ENCODE measurements around the gene ARRB1. TPM values are rescaled to one million over a fixed set of nuclear protein-coding genes. Genes with fewer than 3 reads are reported as not detected.

ARRB1 gene
- polyA plus RNA-seq, 2 of the 4 experiments (the other 2 are of a cell fraction), result 6.8 to 14.3 TPM

DNA sequence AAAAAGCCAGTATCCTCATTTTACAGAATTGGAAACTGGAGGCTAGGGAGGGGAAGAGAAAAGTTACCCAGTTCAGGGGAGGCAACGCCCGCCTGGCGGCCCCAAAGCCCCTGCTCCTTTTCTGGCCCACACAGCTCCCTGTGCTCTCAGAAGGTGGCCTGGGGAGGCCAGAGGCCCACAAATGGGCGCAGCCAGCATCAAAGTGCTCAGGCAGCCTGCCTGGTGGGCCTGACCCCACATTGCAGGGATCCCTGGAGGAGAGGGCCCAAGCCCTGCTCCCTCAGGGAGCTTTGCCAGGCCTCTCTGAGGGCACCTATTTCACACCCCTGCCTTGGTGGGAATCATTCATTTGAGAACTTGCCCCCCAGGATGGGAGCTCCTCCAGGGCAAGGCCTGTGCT, 42.5 kb downstream of the ARRB1 start:
- 88% methylated on average over 4 of the region's 4 CpGs for WGBS (ENCODE audit: missing lambda C conversion rate)
- no peak overlapping the region for H3K4me3 ChIP-seq
- POLR2A ChIA-PET, result no interaction called here
- no peak for ATAC-seq
- CTCF ChIA-PET, result interaction anchor here (1.0 to 3.2 kb wide), 6 partner anchors 11 to 223 kb away, joined by 3 to 20 read pairs (median 4); no protein-coding TSS in a partner anchor
- DNase-seq (ENCODE audit: low read depth in 1 of 2, low spot score in 1 of 2), result no peak
- H3K9me3 ChIP-seq, result no peaks in the 10 kb centered on the region
- no peak for FAIRE-seq
- no peaks in the 10 kb centered on the region for H3K4me1 ChIP-seq
- no peak overlapping the region for H3K27ac ChIP-seq
- H3K4me2 ChIP-seq, result no peak overlapping the region
- TF ChIP-seq, protein P1, sequence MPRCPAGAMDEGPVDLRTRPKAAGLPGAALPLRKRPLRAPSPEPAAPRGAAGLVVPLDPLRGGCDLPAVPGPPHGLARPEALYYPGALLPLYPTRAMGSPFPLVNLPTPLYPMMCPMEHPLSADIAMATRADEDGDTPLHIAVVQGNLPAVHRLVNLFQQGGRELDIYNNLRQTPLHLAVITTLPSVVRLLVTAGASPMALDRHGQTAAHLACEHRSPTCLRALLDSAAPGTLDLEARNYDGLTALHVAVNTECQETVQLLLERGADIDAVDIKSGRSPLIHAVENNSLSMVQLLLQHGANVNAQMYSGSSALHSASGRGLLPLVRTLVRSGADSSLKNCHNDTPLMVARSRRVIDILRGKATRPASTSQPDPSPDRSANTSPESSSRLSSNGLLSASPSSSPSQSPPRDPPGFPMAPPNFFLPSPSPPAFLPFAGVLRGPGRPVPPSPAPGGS (IDR thresholded peaks at IDR 0.05), result no peak
- no peak for TF ChIP-seq HOXB13 (CRISPR knock-in tag; IDR thresholded peaks at IDR 0.05; ENCODE audit: low read depth)
- TF ChIP-seq FOSL2 (IDR thresholded peaks at IDR 0.05), result no peak
- TF ChIP-seq FOSL2 (CRISPR knock-in tag; IDR thresholded peaks at IDR 0.05), result no peak
- no peak for TF ChIP-seq BHLHE40 (IDR thresholded peaks at IDR 0.05; ENCODE audit: low read depth, low read length)
- TF ChIP-seq RARB (CRISPR knock-in tag; IDR thresholded peaks at IDR 0.05), result no peak
- TF ChIP-seq EP300 (IDR thresholded peaks at IDR 0.05), result no peak
- TF ChIP-seq, protein P2, sequence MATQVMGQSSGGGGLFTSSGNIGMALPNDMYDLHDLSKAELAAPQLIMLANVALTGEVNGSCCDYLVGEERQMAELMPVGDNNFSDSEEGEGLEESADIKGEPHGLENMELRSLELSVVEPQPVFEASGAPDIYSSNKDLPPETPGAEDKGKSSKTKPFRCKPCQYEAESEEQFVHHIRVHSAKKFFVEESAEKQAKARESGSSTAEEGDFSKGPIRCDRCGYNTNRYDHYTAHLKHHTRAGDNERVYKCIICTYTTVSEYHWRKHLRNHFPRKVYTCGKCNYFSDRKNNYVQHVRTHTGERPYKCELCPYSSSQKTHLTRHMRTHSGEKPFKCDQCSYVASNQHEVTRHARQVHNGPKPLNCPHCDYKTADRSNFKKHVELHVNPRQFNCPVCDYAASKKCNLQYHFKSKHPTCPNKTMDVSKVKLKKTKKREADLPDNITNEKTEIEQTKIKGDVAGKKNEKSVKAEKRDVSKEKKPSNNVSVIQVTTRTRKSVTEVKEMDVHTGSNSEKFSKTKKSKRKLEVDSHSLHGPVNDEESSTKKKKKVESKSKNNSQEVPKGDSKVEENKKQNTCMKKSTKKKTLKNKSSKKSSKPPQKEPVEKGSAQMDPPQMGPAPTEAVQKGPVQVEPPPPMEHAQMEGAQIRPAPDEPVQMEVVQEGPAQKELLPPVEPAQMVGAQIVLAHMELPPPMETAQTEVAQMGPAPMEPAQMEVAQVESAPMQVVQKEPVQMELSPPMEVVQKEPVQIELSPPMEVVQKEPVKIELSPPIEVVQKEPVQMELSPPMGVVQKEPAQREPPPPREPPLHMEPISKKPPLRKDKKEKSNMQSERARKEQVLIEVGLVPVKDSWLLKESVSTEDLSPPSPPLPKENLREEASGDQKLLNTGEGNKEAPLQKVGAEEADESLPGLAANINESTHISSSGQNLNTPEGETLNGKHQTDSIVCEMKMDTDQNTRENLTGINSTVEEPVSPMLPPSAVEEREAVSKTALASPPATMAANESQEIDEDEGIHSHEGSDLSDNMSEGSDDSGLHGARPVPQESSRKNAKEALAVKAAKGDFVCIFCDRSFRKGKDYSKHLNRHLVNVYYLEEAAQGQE (IDR thresholded peaks at IDR 0.05), result no peak
- no peak for TF ChIP-seq FOXS1 (CRISPR knock-in tag; IDR thresholded peaks at IDR 0.05)
- no peak for TF ChIP-seq HEYL (CRISPR knock-in tag; IDR thresholded peaks at IDR 0.05)
- TF ChIP-seq HOXB5 (CRISPR knock-in tag; IDR thresholded peaks at IDR 0.05), result no peak
- no peak for TF ChIP-seq RCOR1 (IDR thresholded peaks at IDR 0.05; ENCODE audit: low read depth, low read length)
- TF ChIP-seq POLR2A (IDR thresholded peaks at IDR 0.05; ENCODE audit: low read length), result no peak
- TF ChIP-seq POLR2AphosphoS2 (conservative IDR thresholded peaks at IDR 0.05; ENCODE audit: low read length), result no peak
- TF ChIP-seq RFX5 (IDR thresholded peaks at IDR 0.05), result no peak
- TF ChIP-seq, protein P3, sequence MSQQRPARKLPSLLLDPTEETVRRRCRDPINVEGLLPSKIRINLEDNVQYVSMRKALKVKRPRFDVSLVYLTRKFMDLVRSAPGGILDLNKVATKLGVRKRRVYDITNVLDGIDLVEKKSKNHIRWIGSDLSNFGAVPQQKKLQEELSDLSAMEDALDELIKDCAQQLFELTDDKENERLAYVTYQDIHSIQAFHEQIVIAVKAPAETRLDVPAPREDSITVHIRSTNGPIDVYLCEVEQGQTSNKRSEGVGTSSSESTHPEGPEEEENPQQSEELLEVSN (IDR thresholded peaks at IDR 0.05; ENCODE audit: borderline replicate concordance, low read depth), result no peak
- TF ChIP-seq FOSB (CRISPR knock-in tag; IDR thresholded peaks at IDR 0.05), result no peak
- no peak for TF ChIP-seq JUN (IDR thresholded peaks at IDR 0.05)
- no peak for TF ChIP-seq CEBPB (IDR thresholded peaks at IDR 0.05)
- TF ChIP-seq ESRRA (IDR thresholded peaks at IDR 0.05; ENCODE audit: borderline replicate concordance, low read length), result no peak
- TF ChIP-seq CBX2 (IDR thresholded peaks at IDR 0.05; ENCODE audit: borderline replicate concordance, low read depth), result no peak

DNA sequence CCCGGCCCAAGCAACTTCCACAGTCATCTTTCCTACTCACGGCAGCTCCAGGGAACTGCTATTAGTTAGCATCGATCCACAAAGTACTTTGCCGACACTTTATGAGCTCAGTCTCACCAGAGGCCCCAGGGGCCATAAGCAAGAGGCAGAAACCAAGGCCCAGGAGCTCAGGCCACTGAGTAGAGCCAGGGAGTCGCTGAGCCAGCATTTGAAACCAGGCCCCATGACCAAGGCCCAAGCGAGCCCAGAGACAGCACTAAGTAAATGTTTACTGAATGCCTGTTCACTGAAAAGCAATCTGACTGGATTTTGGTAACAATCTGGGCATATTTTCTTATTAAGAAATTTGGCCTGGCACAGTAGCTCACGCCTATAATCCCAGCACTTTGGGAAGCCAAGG, 43.3 kb downstream of the ARRB1 start:
- ATAC-seq (no peak), DNase-seq (ENCODE audit: low read depth in 1 of 2, low spot score in 1 of 2) (no peak), FAIRE-seq (no peak)
- POLR2A ChIA-PET, result no interaction called here
- 74% methylated on average over 7 of the region's 7 CpGs for WGBS (ENCODE audit: missing lambda C conversion rate)
- CTCF ChIA-PET, result interaction anchor here (0.6 to 3.2 kb wide), 9 partner anchors 11 to 346 kb away, joined by 3 to 20 read pairs (median 4); partner anchors contain the start of gene TPBGL
- Histone ChIP-seq H3K27ac (no peak overlapping the region), H3K4me1 (no peaks in the 10 kb centered on the region), H3K9me3 (no peaks in the 10 kb centered on the region), H3K4me2 (no peak overlapping the region), H3K4me3 (no peak overlapping the region)
- TF ChIP-seq CBX2 (IDR thresholded peaks at IDR 0.05; ENCODE audit: borderline replicate concordance, low read depth), result no peak
- no peak for TF ChIP-seq EHF (CRISPR knock-in tag; IDR thresholded peaks at IDR 0.05)
- TF ChIP-seq CHD2 (IDR thresholded peaks at IDR 0.05; ENCODE audit: low read length, partially characterized antibody), result no peak
- no peak for TF ChIP-seq RAD21 (conservative IDR thresholded peaks at IDR 0.05 in 1 of 2, IDR thresholded peaks at IDR 0.05 in 1 of 2)
- no peak for TF ChIP-seq HDAC2 (IDR thresholded peaks at IDR 0.05)
- no peak for TF ChIP-seq KDM5A (IDR thresholded peaks at IDR 0.05)
- TF ChIP-seq, protein P4, sequence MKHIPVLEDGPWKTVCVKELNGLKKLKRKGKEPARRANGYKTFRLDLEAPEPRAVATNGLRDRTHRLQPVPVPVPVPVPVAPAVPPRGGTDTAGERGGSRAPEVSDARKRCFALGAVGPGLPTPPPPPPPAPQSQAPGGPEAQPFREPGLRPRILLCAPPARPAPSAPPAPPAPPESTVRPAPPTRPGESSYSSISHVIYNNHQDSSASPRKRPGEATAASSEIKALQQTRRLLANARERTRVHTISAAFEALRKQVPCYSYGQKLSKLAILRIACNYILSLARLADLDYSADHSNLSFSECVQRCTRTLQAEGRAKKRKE (CRISPR knock-in tag; IDR thresholded peaks at IDR 0.05; ENCODE audit: low read depth), result no peak
- TF ChIP-seq NFE2L2 (conservative IDR thresholded peaks at IDR 0.05; ENCODE audit: low read length), result no peak
- TF ChIP-seq SMC3 (IDR thresholded peaks at IDR 0.05), result no peak
- no peak for TF ChIP-seq HEYL (CRISPR knock-in tag; IDR thresholded peaks at IDR 0.05)
- no peak for TF ChIP-seq KDM1A (IDR thresholded peaks at IDR 0.05; ENCODE audit: low read depth)
- TF ChIP-seq ZFP36 (IDR thresholded peaks at IDR 0.05; ENCODE audit: borderline replicate concordance, partially characterized antibody), result no peak
- no peak for TF ChIP-seq EP300 (IDR thresholded peaks at IDR 0.05)
- no peak for TF ChIP-seq BHLHE40 (IDR thresholded peaks at IDR 0.05; ENCODE audit: low read depth, low read length)
- TF ChIP-seq POLR2AphosphoS2 (conservative IDR thresholded peaks at IDR 0.05; ENCODE audit: low read length), result no peak
- TF ChIP-seq SREBF2 (IDR thresholded peaks at IDR 0.05), result no peak
- TF ChIP-seq, protein P5, sequence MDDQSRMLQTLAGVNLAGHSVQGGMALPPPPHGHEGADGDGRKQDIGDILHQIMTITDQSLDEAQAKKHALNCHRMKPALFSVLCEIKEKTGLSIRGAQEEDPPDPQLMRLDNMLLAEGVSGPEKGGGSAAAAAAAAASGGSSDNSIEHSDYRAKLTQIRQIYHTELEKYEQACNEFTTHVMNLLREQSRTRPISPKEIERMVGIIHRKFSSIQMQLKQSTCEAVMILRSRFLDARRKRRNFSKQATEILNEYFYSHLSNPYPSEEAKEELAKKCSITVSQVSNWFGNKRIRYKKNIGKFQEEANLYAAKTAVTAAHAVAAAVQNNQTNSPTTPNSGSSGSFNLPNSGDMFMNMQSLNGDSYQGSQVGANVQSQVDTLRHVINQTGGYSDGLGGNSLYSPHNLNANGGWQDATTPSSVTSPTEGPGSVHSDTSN (IDR thresholded peaks at IDR 0.05), result no peak
- TF ChIP-seq HOXA7 (CRISPR knock-in tag; IDR thresholded peaks at IDR 0.05), result no peak

Data from A549 (cell line).